ENCODE data around the gene MTG2.

The MTG2 gene

GRCh38 chr20:62158088-62158400 is 24.8 kb upstream of the MTG2 start:
- no peak overlapping the region for H3K4me3 ChIP-seq (ENCODE audit: low read length)
- DNase-seq (ENCODE audit: low read depth) = no peak
- TF ChIP-seq, protein P1, sequence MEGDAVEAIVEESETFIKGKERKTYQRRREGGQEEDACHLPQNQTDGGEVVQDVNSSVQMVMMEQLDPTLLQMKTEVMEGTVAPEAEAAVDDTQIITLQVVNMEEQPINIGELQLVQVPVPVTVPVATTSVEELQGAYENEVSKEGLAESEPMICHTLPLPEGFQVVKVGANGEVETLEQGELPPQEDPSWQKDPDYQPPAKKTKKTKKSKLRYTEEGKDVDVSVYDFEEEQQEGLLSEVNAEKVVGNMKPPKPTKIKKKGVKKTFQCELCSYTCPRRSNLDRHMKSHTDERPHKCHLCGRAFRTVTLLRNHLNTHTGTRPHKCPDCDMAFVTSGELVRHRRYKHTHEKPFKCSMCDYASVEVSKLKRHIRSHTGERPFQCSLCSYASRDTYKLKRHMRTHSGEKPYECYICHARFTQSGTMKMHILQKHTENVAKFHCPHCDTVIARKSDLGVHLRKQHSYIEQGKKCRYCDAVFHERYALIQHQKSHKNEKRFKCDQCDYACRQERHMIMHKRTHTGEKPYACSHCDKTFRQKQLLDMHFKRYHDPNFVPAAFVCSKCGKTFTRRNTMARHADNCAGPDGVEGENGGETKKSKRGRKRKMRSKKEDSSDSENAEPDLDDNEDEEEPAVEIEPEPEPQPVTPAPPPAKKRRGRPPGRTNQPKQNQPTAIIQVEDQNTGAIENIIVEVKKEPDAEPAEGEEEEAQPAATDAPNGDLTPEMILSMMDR (IDR thresholded peaks at IDR 0.05; ENCODE audit: insufficient read depth, low read depth, low read length, missing control alignments) = no peak

DNA sequence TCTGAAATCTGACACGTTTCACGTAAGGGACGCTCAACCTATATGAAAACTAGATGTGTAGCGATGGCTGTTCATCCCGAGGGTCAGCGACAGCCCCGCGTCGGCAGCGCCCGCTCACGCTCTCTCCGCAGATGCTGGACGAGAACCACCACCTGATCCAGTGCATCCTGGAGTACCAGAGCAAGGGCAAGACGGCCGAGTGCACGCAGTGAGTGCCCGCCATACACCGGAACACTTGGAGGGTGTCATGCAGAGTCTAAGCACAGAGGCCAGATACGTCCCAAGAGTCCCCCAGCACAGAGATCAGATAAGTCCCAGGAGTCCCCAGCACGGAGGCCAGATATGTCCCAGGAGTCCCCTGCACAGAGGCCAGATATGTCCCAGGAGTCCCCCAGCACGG is 24.3 kb upstream of the MTG2 start:
- H3K4me3 ChIP-seq (ENCODE audit: low read length) = no peak overlapping the region
- TF ChIP-seq, protein P1 (IDR thresholded peaks at IDR 0.05; ENCODE audit: insufficient read depth, low read depth, low read length, missing control alignments) = no peak
- no peak for DNase-seq (ENCODE audit: low read depth)

- no peak for DNase-seq (ENCODE audit: low read depth)
- H3K4me3 ChIP-seq (ENCODE audit: low read length) = no peak overlapping the region
- TF ChIP-seq, protein P1 (IDR thresholded peaks at IDR 0.05; ENCODE audit: insufficient read depth, low read depth, low read length, missing control alignments) = no peak
Observed at GRCh38 chr20:62159052-62159451, 23.8 kb upstream of the MTG2 start.

- TF ChIP-seq, protein P1 (IDR thresholded peaks at IDR 0.05; ENCODE audit: insufficient read depth, low read depth, low read length, missing control alignments) = no peak
- no peak overlapping the region for H3K4me3 ChIP-seq (ENCODE audit: low read length)
- peak; percentile 96 for DNase-seq (ENCODE audit: low read depth)
Observed at GRCh38 chr20:62159839-62160238, 23.0 kb upstream of the MTG2 start.

DNA sequence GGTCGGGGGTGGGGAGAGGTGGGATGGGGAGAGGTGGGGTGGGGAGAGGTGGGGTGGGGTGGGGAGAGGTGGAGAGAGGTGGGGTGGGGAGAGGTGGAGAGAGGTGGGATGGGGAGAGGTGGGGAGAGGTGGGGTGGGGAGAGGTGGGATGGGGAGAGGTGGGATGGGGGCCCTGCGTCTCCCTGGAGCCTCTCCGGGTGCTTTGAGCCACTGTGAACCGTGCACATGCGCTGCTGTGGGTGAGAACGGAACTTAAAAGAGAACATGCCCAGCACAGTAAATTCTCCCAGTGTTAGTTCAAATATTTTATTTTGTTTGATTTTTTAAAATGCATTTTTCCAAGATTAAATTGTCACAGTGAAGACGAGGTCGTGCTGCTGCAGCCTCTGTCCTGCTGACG is 22.6 kb upstream of the MTG2 start:
- TF ChIP-seq, protein P1 (IDR thresholded peaks at IDR 0.05; ENCODE audit: insufficient read depth, low read depth, low read length, missing control alignments) = no peak
- DNase-seq (ENCODE audit: low read depth) = no peak

DNA sequence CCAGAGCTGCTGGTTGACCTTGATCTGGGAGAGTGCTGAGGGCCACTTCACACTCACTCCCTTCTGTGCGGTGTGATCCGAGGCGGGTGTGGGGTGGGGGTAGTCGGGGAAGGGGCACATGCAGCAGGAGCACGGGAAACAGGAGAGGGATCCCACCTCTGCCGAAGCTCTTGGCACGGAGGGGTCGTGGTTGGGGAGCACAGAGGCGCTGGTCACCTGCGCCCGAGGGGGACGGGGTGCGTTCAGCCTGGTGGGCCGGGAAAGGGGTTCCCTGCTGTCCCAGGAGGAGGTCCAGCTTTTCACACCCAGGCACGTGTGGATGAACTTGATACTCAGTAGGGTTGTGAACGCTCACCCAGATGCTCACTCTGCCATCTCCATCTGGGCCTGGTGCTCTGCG is 22.0 kb upstream of the MTG2 start:
- no peak for DNase-seq (ENCODE audit: low read depth)
- H3K4me3 ChIP-seq (ENCODE audit: low read length) = no peak overlapping the region
- TF ChIP-seq, protein P1 (IDR thresholded peaks at IDR 0.05; ENCODE audit: insufficient read depth, low read depth, low read length, missing control alignments) = no peak

More for the DNA sequence above, 22.6 kb upstream of the MTG2 start:
- no peak overlapping the region for H3K4me3 ChIP-seq (ENCODE audit: low read length)

DNA sequence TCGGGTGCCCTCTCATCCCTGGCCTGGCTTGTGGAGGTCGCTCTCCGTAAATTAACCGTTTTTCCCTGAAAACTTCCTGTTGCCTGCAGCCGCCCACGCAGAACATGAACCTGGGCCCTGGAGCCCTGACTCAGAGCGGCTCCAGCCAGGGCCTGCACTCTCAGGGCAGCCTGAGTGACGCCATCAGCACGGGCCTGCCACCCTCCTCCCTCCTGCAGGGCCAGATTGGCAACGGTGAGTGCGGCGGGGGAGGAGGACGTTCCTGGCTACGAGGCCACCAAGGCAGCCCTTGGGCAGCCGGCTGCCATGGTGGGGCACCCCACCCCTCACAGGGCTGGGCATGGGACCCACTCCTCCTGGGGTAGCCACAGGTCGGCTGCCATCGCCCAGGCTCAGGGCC is 21.5 kb upstream of the MTG2 start:
- TF ChIP-seq, protein P1 (IDR thresholded peaks at IDR 0.05; ENCODE audit: insufficient read depth, low read depth, low read length, missing control alignments) = no peak
- H3K4me3 ChIP-seq (ENCODE audit: low read length) = no peak overlapping the region
- DNase-seq (ENCODE audit: low read depth) = peak; percentile 87

Measured in epithelial cell of esophagus (primary cell).